ENCODE measurements around the gene AFAP1L1. TPM values are rescaled to one million over a fixed set of nuclear protein-coding genes. Genes with fewer than 3 reads are reported as not detected.

The AFAP1L1 gene
- total and polyA plus RNA-seq, 9 of the 15 experiments (the other 6 are each of a cell fraction or from before 2014, with no cell fraction given) = 0.01 to 0.12 (median 0.03) TPM; not detected in 4

- TF ChIP-seq CREB1 (IDR thresholded peaks at IDR 0.05) (no peak), CREB1 (CRISPR knock-in tag; IDR thresholded peaks at IDR 0.05) (0 out of 2 replicates have a peak, but pooled peaks have one; percentile 50), TBL1XR1 (IDR thresholded peaks at IDR 0.05; ENCODE audit: low read length in 2 of 2) (0 out of 4 replicates have a peak, but pooled peaks of 1 of the 2 experiments have one; percentile 17), CTCFL (IDR thresholded peaks at IDR 0.05; ENCODE audit: borderline replicate concordance, insufficient read depth, low read depth, low read length, poor library complexity, severe bottlenecking) (peak; percentile 23), GTF2E2 (tag; IDR thresholded peaks at IDR 0.05) (no peak), FOS (IDR thresholded peaks at IDR 0.05; ENCODE audit: extremely low read depth, insufficient read length) (no peak), ZNF3 (CRISPR knock-in tag; IDR thresholded peaks at IDR 0.05) (no peak), TAF1 (IDR thresholded peaks at IDR 0.05; ENCODE audit: control insufficient read depth, extremely low read depth, insufficient read depth, low read length, severe bottlenecking) (no peak), RAD51 (IDR thresholded peaks at IDR 0.05; ENCODE audit: borderline replicate concordance, low read depth) (no peak), PCBP2 (IDR thresholded peaks at IDR 0.05; ENCODE audit: low read depth, low read length, poor library complexity, severe bottlenecking) (no peak), STAT5B (CRISPR knock-in tag; IDR thresholded peaks at IDR 0.05) (no peak), CAMTA2 (CRISPR knock-in tag; conservative IDR thresholded peaks at IDR 0.05) (no peak), HNRNPL (IDR thresholded peaks at IDR 0.05; ENCODE audit: low read depth, low read length) (no peak), ERF (CRISPR knock-in tag; IDR thresholded peaks at IDR 0.05) (no peak), REST (IDR thresholded peaks at IDR 0.05; ENCODE audit: borderline replicate concordance) (peak; percentile 78), REST (CRISPR knock-in tag; IDR thresholded peaks at IDR 0.05; ENCODE audit: low read depth) (no peak), ZNF668 (CRISPR knock-in tag; IDR thresholded peaks at IDR 0.05) (no peak), PKNOX1 (IDR thresholded peaks at IDR 0.05) (peak; percentile 92)
Observed at GRCh38 chr5:149367249-149367971, 95.8 kb downstream of the AFAP1L1 start (continued).

All from K562 (cell line).